ENCODE data around the gene FOXC1. TPM values are rescaled to one million over a fixed set of nuclear protein-coding genes. Genes with fewer than 3 reads are reported as not detected.

The FOXC1 gene
- polyA plus RNA-seq, 2 of the 4 experiments (the other 2 are of a cell fraction): 3.4 to 4.7 TPM

GRCh38 chr6:1615853-1616420, 6.2 kb downstream of the FOXC1 start (continued):
- TF ChIP-seq E2F6 (IDR thresholded peaks at IDR 0.05; ENCODE audit: borderline replicate concordance, low read depth) (no peak), FOXS1 (CRISPR knock-in tag; IDR thresholded peaks at IDR 0.05) (no peak), NR3C1 (IDR thresholded peaks at IDR 0.05) (no peak), FOSL2 (IDR thresholded peaks at IDR 0.05) (no peak), FOSL2 (CRISPR knock-in tag; IDR thresholded peaks at IDR 0.05) (no peak)

- Histone ChIP-seq H3K4me1 (peaks cover 13% of the 10 kb centered on the region; the same call in 2 of the 3 replicates), H3K4me3 (no peak overlapping the region), H3K4me2 (no peak overlapping the region), H3K27ac (no peak overlapping the region), H3K9me3 (no peaks in the 10 kb centered on the region)
- no peak for FAIRE-seq
- ChIA-PET CTCF (interaction anchor here (1.2 to 1.6 kb wide), 4 partner anchors 10 to 1018 kb away, joined by 3 to 6 read pairs (median 4); no protein-coding TSS in a partner anchor), POLR2A (no interaction called here)
- whole genome bisulfite sequencing (ENCODE audit: missing lambda C conversion rate): 91% methylated on average over 9 of the region's 11 CpGs
- no peak for ATAC-seq
- TF ChIP-seq MAZ (IDR thresholded peaks at IDR 0.05; ENCODE audit: borderline replicate concordance, low read depth, low read length): no peak
- no peak for TF ChIP-seq HOXB5 (CRISPR knock-in tag; IDR thresholded peaks at IDR 0.05)
- TF ChIP-seq ELK1 (IDR thresholded peaks at IDR 0.05; ENCODE audit: low read depth, low read length): no peak
- no peak for TF ChIP-seq ZNF302 (CRISPR knock-in tag; IDR thresholded peaks at IDR 0.05)
- no peak for TF ChIP-seq BHLHE40 (IDR thresholded peaks at IDR 0.05; ENCODE audit: low read depth, low read length)
- no peak for TF ChIP-seq SMC3 (IDR thresholded peaks at IDR 0.05)
- TF ChIP-seq RCOR1 (IDR thresholded peaks at IDR 0.05; ENCODE audit: low read depth, low read length): no peak
- TF ChIP-seq KDM1A (IDR thresholded peaks at IDR 0.05; ENCODE audit: low read depth): no peak
- TF ChIP-seq CBX2 (IDR thresholded peaks at IDR 0.05; ENCODE audit: borderline replicate concordance, low read depth): no peak
- DNase-seq (ENCODE audit: low read depth in 1 of 2, low spot score in 1 of 2): no peak
Observed at GRCh38 chr6:1616701-1617463, 7.2 kb downstream of the FOXC1 start.

GRCh38 chr6:1617466-1618310, 8.0 kb downstream of the FOXC1 start:
- no peak for FAIRE-seq
- POLR2A ChIA-PET: no interaction called here

More at GRCh38 chr6:1617466-1618310, 8.0 kb downstream of the FOXC1 start:
- no peak overlapping the region for H3K4me2 ChIP-seq
- H3K4me3 ChIP-seq: no peak overlapping the region
- peaks cover 8% of the 10 kb centered on the region; the same call in 1 of the 3 replicates for H3K4me1 ChIP-seq
- H3K27ac ChIP-seq: no peak overlapping the region
- CTCF ChIA-PET: interaction anchor here (1.2 to 1.6 kb wide), 3 partner anchors 9 to 1017 kb away, joined by 3 to 6 read pairs (median 3); no protein-coding TSS in a partner anchor
- ATAC-seq: no peak
- no peaks in the 10 kb centered on the region for H3K9me3 ChIP-seq
- TF ChIP-seq EHF (CRISPR knock-in tag; IDR thresholded peaks at IDR 0.05): no peak
- TF ChIP-seq RCOR1 (IDR thresholded peaks at IDR 0.05; ENCODE audit: low read depth, low read length): no peak
- TF ChIP-seq FOSL2 (IDR thresholded peaks at IDR 0.05): no peak
- TF ChIP-seq FOSL2 (CRISPR knock-in tag; IDR thresholded peaks at IDR 0.05): no peak
- no peak for TF ChIP-seq NR3C1 (IDR thresholded peaks at IDR 0.05)
- TF ChIP-seq JUN (IDR thresholded peaks at IDR 0.05): no peak
- no peak for TF ChIP-seq MAX (IDR thresholded peaks at IDR 0.05)
- no peak for TF ChIP-seq E2F6 (IDR thresholded peaks at IDR 0.05; ENCODE audit: borderline replicate concordance, low read depth)
- WGBS (ENCODE audit: missing lambda C conversion rate): 89% methylated on average over 17 of the region's 21 CpGs
- no peak for DNase-seq (ENCODE audit: low read depth in 1 of 2, low spot score in 1 of 2)
